K562 (cell line): ENCODE measurements around the gene HPCAL1. TPM values are rescaled to one million over a fixed set of nuclear protein-coding genes. Genes with fewer than 3 reads are reported as not detected.

ENCODE experiments used
- POLR2AphosphoS2 ChIP-seq: IDR thresholded peaks from 2 replicates; pipeline ENCODE4 v1.6.1; 2012; ENCODE audit warnings: low read length, improper control_type of control experiment
- REST ChIP-seq, 2 experiments: fragments of 450-650 bp; formaldehyde crosslinking in 1 of 2; IDR thresholded peaks; 2 replicates each; pipeline versions ENCODE4 v1.4.0 to v1.6.1; 2014 to 2020; ENCODE audit warnings: mild to moderate bottlenecking in 2 of 2, borderline replicate concordance in 1 of 2, low read depth in 1 of 2
- SIRT6 ChIP-seq: IDR thresholded peaks from one replicate; pipeline ENCODE4 v1.6.1; 2012; ENCODE audit warnings: low read depth, mild to moderate bottlenecking, control low read depth, inconsistent platforms, low read length, moderate library complexity
- ZC3H4 ChIP-seq: sonication (generic); formaldehyde crosslinking; IDR thresholded peaks from 2 replicates; pipeline ENCODE4 v1.9.0; 2021; ENCODE audit warnings: missing genetic modification reagents, borderline replicate concordance
- ZNF23 ChIP-seq: fragments of 250-450 bp; sonication (Bioruptor Pico); IDR thresholded peaks from 2 replicates; pipeline ENCODE4 v1.4.0; 2020; ENCODE audit warnings: mild to moderate bottlenecking
- ZNF311 ChIP-seq: fragments of 250-450 bp; sonication (Bioruptor Pico); IDR thresholded peaks from 2 replicates; pipeline ENCODE4 v1.4.0; 2020; ENCODE audit warnings: mild to moderate bottlenecking, moderate library complexity
- polyA plus RNA-seq, 8 experiments: library from polyadenylated mRNA; depleted of rRNA in 4 of 8; stranded (reverse) in 5 of 8; unstranded in 3 of 8; fragments of >200 nt; fragmentation: Nextera tagmentation in 2 of 8; fragmentation: Illumina TruSeq in 1 of 8; extraction: Ambion mirVana in 2 of 8; extraction: Trizol in 1 of 8; gene quantifications; 2 replicates each; pipeline versions ENCODE4 v1.2.1 to v1.2.3, GENCODE V29; 2011 to 2014; ENCODE audit warnings: inconsistent platforms in 1 of 8, missing spikeins in 1 of 8
- total RNA-seq, 7 experiments: library from RNA; depleted of rRNA in 6 of 7; stranded (reverse); fragments of >200 nt in 6 of 7; fragmentation: Illumina TruSeq in 2 of 7; extraction: Trizol in 2 of 7; gene quantifications; 2 replicates each; pipeline versions ENCODE4 v1.2.1 to v1.2.3, GENCODE V29; 2011 to 2021; ENCODE audit warnings: low replicate concordance in 1 of 7

Gene HPCAL1
- total and polyA plus RNA-seq, 9 of the 15 experiments (the other 6 are each of a cell fraction or from before 2014, with no cell fraction given) = 2.7 to 65.5 (median 23.9) TPM

DNA sequence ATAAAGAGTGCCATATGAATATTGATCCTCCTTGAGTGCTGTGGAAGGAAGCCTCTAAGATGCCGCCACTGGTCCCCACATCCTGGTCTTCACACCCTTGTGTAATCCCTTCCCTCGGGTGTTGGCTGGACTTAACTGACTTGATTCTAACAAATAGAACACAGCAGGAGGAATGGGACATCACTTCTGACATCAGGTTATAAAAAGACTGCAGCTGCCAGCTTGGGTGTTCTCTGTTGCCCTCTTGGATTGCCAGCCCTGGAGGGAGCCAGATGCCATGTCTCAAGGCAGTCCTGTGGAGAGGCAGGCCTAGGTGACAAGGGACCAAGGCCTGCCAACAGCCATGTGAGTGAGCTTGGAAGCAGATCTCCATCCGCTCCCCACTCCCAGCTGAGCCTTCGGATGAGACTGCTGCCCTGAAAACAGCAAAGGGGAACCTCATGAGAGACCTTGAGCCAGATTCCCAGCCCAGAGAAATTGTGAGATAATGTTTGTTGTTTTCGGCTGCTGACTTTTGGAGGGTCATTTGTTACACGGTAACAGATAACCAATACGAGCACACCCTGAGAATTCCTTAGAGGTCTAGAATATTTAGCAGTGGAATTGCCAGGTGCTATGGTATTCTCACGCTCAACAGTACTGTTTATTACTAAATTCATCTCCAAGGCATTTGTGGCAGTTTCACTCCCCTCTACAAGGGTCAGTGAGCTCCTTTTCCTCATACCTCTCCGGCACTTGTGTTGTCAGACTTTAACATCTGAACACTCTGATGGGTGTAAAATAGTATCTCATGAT is 32.5 kb downstream of the HPCAL1 start (continued):
- no peak for TF ChIP-seq REST (IDR thresholded peaks at IDR 0.05; ENCODE audit: borderline replicate concordance)
- TF ChIP-seq REST (CRISPR knock-in tag; IDR thresholded peaks at IDR 0.05; ENCODE audit: low read depth) = no peak
- no peak for TF ChIP-seq ZNF311
- no peak for TF ChIP-seq POLR2AphosphoS2
- TF ChIP-seq ZC3H4 (CRISPR knock-in tag) = no peak
- TF ChIP-seq ZNF23 (CRISPR knock-in tag) = no peak
- no peak for TF ChIP-seq SIRT6
